ENCODE data around the gene NOCT. TPM values are rescaled to one million over a fixed set of nuclear protein-coding genes. Genes with fewer than 3 reads are reported as not detected.

NOCT gene
- total and polyA plus RNA-seq, 2 of the 8 experiments (the other 6 are each of a cell fraction or from before 2014, with no cell fraction given) = 10.4 to 45.5 TPM

GRCh38 chr4:138978600-138978999 lies 37.0 kb upstream of the NOCT start (continued):
- no peak for TF ChIP-seq E2F6 (IDR thresholded peaks at IDR 0.05)
- TF ChIP-seq HDAC2 (IDR thresholded peaks at IDR 0.05; ENCODE audit: borderline replicate concordance in 1 of 2, low read depth in 2 of 2, low read length in 2 of 2) = no peak
- TF ChIP-seq RAD21 (IDR thresholded peaks at IDR 0.05 in 1 of 2, conservative IDR thresholded peaks at IDR 0.05 in 1 of 2; ENCODE audit: low read depth in 2 of 2, low read length in 2 of 2) = no peak
- TF ChIP-seq RXRA (IDR thresholded peaks at IDR 0.05; ENCODE audit: insufficient read depth, low read depth, low read length) = no peak

Data from H1 (cell line).